PC-9 (cell line): ENCODE measurements around the gene OR2T33.

Experiments
- CTCF ChIP-seq: fragments of 200-600 bp; sonication (generic); conservative IDR thresholded peaks from 2 replicates; pipeline ENCODE4 v1.6.1; 2017; ENCODE audit warnings: mixed run types, antibody characterized with exemption, mild to moderate bottlenecking, moderate library complexity
- EZH2 ChIP-seq: fragments of 200-600 bp; sonication (generic); IDR thresholded peaks from 2 replicates; pipeline ENCODE4 v1.8.0; 2017; ENCODE audit warnings: antibody characterized with exemption, low read depth

- TF ChIP-seq CTCF, result no peak
- no peak for TF ChIP-seq EZH2
Measured at GRCh38 chr1:248225537-248225936, 52.2 kb downstream of the OR2T33 start.
